Neural crest cell (in vitro differentiated cells): ENCODE measurements around the gene LMAN2L. TPM values are rescaled to one million over a fixed set of nuclear protein-coding genes. Genes with fewer than 3 reads are reported as not detected.
"Not testable (repeated sequence)": the region's sequence is repeated elsewhere in the genome, so short reads cannot be mapped to it uniquely, and the experiment has no call there.

Experiments
- DNase-seq: peaks from one replicate; pipeline ENCODE4 v3.0.0; 2021; ENCODE audit warnings: low read depth, mixed read lengths, low spot score
- H3K27ac Mint-ChIP-seq: one replicate; pipeline ENCODE4 v1.8.0; 2021; ENCODE audit warnings: mild to moderate bottlenecking, mixed read lengths; ENCODE audit not compliant: unreplicated experiment
- H3K27me3 Mint-ChIP-seq: 2 replicates; pipeline ENCODE4 v1.8.0; 2021; ENCODE audit warnings: low read depth, mild to moderate bottlenecking, mixed read lengths
- H3K36me3 Mint-ChIP-seq: 2 replicates; pipeline ENCODE4 v1.8.0; 2021; ENCODE audit warnings: low read depth, mild to moderate bottlenecking, mixed read lengths
- H3K4me1 Mint-ChIP-seq: 2 replicates; pipeline ENCODE4 v1.8.0; 2021; ENCODE audit warnings: mixed read lengths
- H3K4me3 Mint-ChIP-seq: one replicate; pipeline ENCODE4 v1.8.0; 2021; ENCODE audit warnings: mild to moderate bottlenecking, mixed read lengths
- H3K9me3 Mint-ChIP-seq: 2 replicates; pipeline ENCODE4 v1.8.0; 2021; ENCODE audit warnings: mixed read lengths
- total RNA-seq: library from RNA; stranded (reverse); gene quantifications from 2 replicates; pipeline ENCODE4 v1.2.1, GENCODE V29; 2021
- TF ChIP-seq, protein P1 (sequence below): fragments of 200-600 bp; sonication (generic); conservative IDR thresholded peaks from 2 replicates; pipeline ENCODE4 v1.5.0; 2021; ENCODE audit warnings: antibody characterized with exemption, mild to moderate bottlenecking

The LMAN2L gene
- total RNA-seq, 1 donor from 2014 or later: 25.8 TPM

GRCh38 chr2:96679848-96680247 lies 60.0 kb downstream of the LMAN2L start:
- TF ChIP-seq, protein P1, sequence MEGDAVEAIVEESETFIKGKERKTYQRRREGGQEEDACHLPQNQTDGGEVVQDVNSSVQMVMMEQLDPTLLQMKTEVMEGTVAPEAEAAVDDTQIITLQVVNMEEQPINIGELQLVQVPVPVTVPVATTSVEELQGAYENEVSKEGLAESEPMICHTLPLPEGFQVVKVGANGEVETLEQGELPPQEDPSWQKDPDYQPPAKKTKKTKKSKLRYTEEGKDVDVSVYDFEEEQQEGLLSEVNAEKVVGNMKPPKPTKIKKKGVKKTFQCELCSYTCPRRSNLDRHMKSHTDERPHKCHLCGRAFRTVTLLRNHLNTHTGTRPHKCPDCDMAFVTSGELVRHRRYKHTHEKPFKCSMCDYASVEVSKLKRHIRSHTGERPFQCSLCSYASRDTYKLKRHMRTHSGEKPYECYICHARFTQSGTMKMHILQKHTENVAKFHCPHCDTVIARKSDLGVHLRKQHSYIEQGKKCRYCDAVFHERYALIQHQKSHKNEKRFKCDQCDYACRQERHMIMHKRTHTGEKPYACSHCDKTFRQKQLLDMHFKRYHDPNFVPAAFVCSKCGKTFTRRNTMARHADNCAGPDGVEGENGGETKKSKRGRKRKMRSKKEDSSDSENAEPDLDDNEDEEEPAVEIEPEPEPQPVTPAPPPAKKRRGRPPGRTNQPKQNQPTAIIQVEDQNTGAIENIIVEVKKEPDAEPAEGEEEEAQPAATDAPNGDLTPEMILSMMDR: no peak
- Mint-ChIP-seq H3K9me3 (peaks cover 2% of the 10 kb centered on the region), H3K27ac (no peak overlapping the region), H3K36me3 (no peaks in the 10 kb centered on the region), H3K27me3 (peaks cover 12% of the 10 kb centered on the region), H3K4me3 (no peak overlapping the region), H3K4me1 (peaks cover 4% of the 10 kb centered on the region)
- DNase-seq: no peak

DNA sequence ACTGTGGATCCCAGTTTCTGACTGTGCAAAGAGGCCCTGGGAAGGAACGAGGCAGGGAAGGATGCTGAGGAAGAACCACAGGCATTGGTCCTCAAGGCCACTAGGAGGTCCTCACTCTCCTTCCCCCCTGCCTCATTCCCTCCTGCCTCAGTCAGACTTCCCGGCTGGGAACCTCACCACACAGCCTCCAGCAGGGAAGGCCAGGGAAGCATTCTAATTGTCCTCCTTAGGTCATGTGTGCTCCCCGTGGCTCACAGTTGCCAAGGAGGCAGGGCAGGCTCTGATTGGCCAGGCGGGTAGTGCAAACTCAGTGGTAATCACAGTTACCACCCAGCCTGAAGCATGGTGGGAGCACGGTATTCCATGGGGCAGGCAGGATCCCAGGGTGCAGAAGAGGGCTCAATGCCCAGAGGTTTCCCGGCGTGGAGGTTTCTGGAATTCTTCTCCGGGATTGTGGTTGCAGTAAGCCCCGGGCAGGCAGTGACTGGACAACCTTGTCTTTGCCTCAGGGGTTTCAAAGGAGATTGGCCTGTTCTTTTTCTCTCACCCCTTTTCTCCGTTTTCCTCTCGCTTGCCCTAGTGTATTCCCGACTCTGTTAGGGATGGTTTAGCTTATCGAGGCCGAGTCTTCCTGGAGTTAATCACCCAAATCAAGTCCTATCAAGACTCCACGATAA lies 70.2 kb downstream of the LMAN2L start:
- Mint-ChIP-seq H3K36me3 (no peaks in the 10 kb centered on the region), H3K4me3 (no peak overlapping the region), H3K27me3 (peaks cover 3% of the 10 kb centered on the region), H3K9me3 (no peaks in the 10 kb centered on the region), H3K4me1 (peaks cover 9% of the 10 kb centered on the region), H3K27ac (no peak overlapping the region)
- DNase-seq: no peak
- TF ChIP-seq, protein P1: no peak

GRCh38 chr2:96668771-96669170 lies 71.1 kb downstream of the LMAN2L start:
- no peak for DNase-seq
- no peaks in the 10 kb centered on the region for H3K36me3 Mint-ChIP-seq

DNA sequence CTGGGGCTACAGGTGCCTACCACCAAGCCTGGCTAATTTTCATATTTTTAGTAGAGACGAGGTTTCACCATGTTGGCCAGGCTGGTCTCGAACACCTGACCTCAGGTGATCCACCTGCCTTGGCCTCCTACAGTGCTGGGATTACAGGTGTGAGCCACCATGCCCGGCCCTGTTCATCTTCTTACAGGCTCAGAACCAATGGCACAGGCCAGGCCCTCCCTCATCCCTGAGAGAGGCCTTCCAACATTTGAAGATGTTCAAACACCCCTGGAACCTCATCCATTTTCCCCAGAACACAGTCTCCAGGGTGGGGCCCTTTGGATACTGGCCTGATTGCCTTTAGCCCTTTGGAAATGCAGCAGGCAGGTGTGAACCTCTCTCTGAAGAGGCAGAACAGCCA lies 74.1 kb downstream of the LMAN2L start:
- H3K36me3 Mint-ChIP-seq, H3K4me3 Mint-ChIP-seq, H3K27ac Mint-ChIP-seq, DNase-seq, H3K9me3 Mint-ChIP-seq, H3K27me3 Mint-ChIP-seq, H3K4me1 Mint-ChIP-seq: not testable (repeated sequence)

More at GRCh38 chr2:96668771-96669170, 71.1 kb downstream of the LMAN2L start:
- H3K27ac Mint-ChIP-seq: peak overlapping the region; percentile 96
- H3K9me3 Mint-ChIP-seq: peaks cover 3% of the 10 kb centered on the region
- TF ChIP-seq, protein P1: no peak
- H3K4me1 Mint-ChIP-seq: peaks cover 9% of the 10 kb centered on the region
- no peak overlapping the region for H3K4me3 Mint-ChIP-seq
- H3K27me3 Mint-ChIP-seq: peaks cover under 1% of the 10 kb centered on the region

- no peak overlapping the region for H3K4me3 Mint-ChIP-seq
- H3K36me3 Mint-ChIP-seq: no peaks in the 10 kb centered on the region
- H3K9me3 Mint-ChIP-seq: peaks cover 3% of the 10 kb centered on the region
- TF ChIP-seq, protein P1: no peak
- H3K4me1 Mint-ChIP-seq: peaks cover 9% of the 10 kb centered on the region
- H3K27ac Mint-ChIP-seq: no peak overlapping the region
- DNase-seq: no peak
- H3K27me3 Mint-ChIP-seq: no peaks in the 10 kb centered on the region
Measured at GRCh38 chr2:96665083-96665569, 74.7 kb downstream of the LMAN2L start.

- no peak overlapping the region for H3K27ac Mint-ChIP-seq
- H3K4me1 Mint-ChIP-seq: peaks cover 9% of the 10 kb centered on the region
- peaks cover 3% of the 10 kb centered on the region for H3K9me3 Mint-ChIP-seq
- H3K4me3 Mint-ChIP-seq: no peak overlapping the region
- DNase-seq: no peak
- TF ChIP-seq, protein P1: no peak
- no peaks in the 10 kb centered on the region for H3K27me3 Mint-ChIP-seq
- no peaks in the 10 kb centered on the region for H3K36me3 Mint-ChIP-seq
Measured at GRCh38 chr2:96664366-96664925, 75.4 kb downstream of the LMAN2L start.
